H1 (cell line): ENCODE results near the gene CNNM2. TPM values are rescaled to one million over a fixed set of nuclear protein-coding genes. Genes with fewer than 3 reads are reported as not detected.

Experiments used
- CTCF ChIP-seq, 3 experiments: IDR thresholded peaks; 1 replicate in 2 of 3; 2 replicates in 1 of 3; pipeline versions ENCODE4 v1.5.1 to v1.6.1; 2011; ENCODE audit warnings: low read length in 3 of 3, mild to moderate bottlenecking in 3 of 3, inconsistent platforms in 2 of 3, low read depth in 1 of 3, moderate library complexity in 1 of 3; ENCODE audit not compliant: insufficient read depth in 1 of 3; ENCODE audit errors: control extremely low read depth in 1 of 3
- polyA plus RNA-seq, 7 experiments: library from polyadenylated mRNA; depleted of rRNA in 3 of 7; stranded (reverse) in 5 of 7; unstranded in 2 of 7; fragments of >200 nt in 5 of 7; fragments of 200-250 nt in 2 of 7; gene quantifications; 1 replicate in 5 of 7; 2 replicates in 1 of 7; 4 replicates in 1 of 7; pipeline versions ENCODE4 v1.2.1 to v1.2.3, GENCODE V29; 2011 to 2013; ENCODE audit warnings: missing spikeins in 2 of 7, mixed read lengths in 2 of 7
- total RNA-seq: library from RNA; stranded (reverse); fragmentation: NEBNext Ultra II Directional; extraction: Animal tissue kit (Norgen Biotek cat#: 25700); gene quantifications from 2 replicates; pipeline ENCODE4 v1.2.1, GENCODE V29; 2021

CNNM2 gene
- total and polyA plus RNA-seq, 2 of the 8 experiments (the other 6 are each of a cell fraction or from before 2014, with no cell fraction given), result 7.3 to 23.6 TPM

GRCh38 chr10:103109821-103110220 lies 191.7 kb downstream of the CNNM2 start (continued):
- TF ChIP-seq CTCF (IDR thresholded peaks at IDR 0.05; ENCODE audit: control extremely low read depth in 1 of 3, insufficient read depth in 1 of 3, low read depth in 1 of 3, low read length in 3 of 3), result no peak
